ENCODE results near the gene NT5DC2.

Gene NT5DC2

DNA sequence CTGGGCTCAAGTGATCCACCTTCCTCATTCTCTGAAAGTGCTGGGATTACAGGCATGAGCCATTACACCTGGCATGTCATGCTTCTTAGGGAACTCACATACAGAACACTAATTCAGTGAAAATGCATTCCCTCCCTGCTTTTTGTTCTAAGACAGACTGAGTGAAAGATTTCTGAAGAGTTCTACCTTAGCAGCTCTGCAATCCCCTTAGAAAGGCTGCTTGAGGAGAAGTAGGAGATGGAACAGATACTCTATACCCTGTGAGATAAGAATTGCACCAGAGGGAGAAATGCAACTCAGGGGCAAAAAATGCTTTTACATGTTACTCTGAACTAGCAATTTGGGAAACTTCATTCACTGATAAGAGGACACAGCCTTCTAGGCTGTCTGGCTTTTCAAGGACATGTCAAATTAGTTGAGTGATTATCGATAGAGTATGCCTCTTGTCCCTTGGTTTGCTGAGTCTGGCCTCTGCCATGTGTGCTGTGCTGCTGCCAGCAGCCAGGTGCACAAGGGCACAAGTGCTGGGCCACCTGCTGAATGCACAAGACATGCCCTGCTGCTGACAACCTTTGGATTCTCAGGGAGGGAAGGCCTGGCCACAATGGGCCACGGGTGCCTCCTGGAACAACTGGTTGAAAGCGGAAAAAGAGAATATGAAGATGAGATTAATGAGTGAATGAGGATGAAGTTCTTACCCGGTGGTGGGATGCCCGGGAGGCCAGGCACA lies 20.5 kb upstream of the NT5DC2 start:
- no peak for DNase-seq (ENCODE audit: insufficient read length)
- TF ChIP-seq TAF1 (IDR thresholded peaks at IDR 0.05; ENCODE audit: borderline replicate concordance, low read depth, low read length) (no peak), POLR2AphosphoS5 (IDR thresholded peaks at IDR 0.05; ENCODE audit: low read depth, low read length) (no peak), POLR2A (IDR thresholded peaks at IDR 0.05; ENCODE audit: low read depth, low read length) (no peak)
- no peak for FAIRE-seq

DNA sequence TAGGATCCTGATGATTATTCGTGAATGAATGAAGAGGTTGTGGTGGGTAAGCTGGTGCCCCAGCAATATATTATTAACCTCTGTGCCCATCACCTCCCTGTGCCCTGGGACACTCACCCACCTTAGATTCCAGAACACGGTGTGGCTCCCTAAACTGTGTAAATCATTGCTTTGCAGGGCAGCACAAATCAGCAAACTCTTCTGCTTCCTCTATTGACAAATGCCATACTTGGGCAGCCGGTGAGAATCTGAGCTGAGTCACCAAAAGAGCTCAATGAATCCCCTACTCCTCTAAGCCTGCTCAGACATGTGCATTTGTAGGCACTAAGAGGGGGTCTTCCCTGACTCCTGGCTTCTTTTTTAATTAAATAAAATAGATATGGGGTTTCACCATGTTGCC lies 18.4 kb upstream of the NT5DC2 start:
- TF ChIP-seq POLR2A (IDR thresholded peaks at IDR 0.05; ENCODE audit: low read depth, low read length): no peak
- TF ChIP-seq TAF1 (IDR thresholded peaks at IDR 0.05; ENCODE audit: borderline replicate concordance, low read depth, low read length): no peak
- no peak for TF ChIP-seq POLR2AphosphoS5 (IDR thresholded peaks at IDR 0.05; ENCODE audit: low read depth, low read length)
- FAIRE-seq: no peak
- DNase-seq (ENCODE audit: insufficient read length): no peak

DNA sequence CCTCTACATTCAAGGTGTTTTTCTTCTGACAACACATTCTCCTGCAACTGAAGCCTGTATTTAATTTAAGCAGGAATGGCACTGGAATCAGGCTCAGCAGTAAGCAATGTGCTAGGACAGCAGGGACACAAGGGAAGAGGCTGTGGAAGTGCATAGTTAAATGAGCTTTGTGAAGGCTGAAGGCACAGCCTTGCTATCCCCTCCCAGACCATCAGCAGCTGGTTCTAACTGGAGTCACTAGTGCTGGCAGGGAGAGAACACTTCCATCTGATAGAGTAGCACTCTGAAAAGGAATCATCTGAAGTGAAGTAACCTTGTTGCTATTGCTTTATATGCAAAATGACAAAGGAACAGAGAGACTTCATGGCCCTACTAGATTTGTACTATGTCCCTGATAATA lies 17.5 kb upstream of the NT5DC2 start:
- no peak for TF ChIP-seq POLR2AphosphoS5 (IDR thresholded peaks at IDR 0.05; ENCODE audit: low read depth, low read length)
- no peak for TF ChIP-seq POLR2A (IDR thresholded peaks at IDR 0.05; ENCODE audit: low read depth, low read length)
- no peak for TF ChIP-seq TAF1 (IDR thresholded peaks at IDR 0.05; ENCODE audit: borderline replicate concordance, low read depth, low read length)
- FAIRE-seq: no peak
- DNase-seq (ENCODE audit: insufficient read length): no peak

DNA sequence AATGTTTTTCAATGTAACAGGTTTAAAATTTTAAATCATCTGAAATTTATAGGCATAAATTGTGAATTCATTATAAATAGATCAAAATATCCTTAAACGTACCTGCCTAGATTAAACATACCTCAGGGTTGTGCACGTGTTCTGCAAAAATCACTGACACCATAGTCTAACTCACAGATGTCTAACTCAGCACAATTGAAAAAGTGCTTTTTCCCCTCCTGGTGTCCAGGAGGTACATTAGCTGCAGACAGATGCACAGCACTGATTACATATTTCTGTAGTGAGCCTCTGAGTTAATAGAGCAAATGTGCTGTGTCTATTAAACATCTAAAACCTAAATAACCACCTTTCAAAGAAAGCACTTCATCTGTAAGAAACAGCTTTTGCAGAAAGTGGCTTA lies 13.5 kb upstream of the NT5DC2 start:
- TF ChIP-seq POLR2A (IDR thresholded peaks at IDR 0.05; ENCODE audit: low read depth, low read length): no peak
- no peak for TF ChIP-seq POLR2AphosphoS5 (IDR thresholded peaks at IDR 0.05; ENCODE audit: low read depth, low read length)
- no peak for TF ChIP-seq TAF1 (IDR thresholded peaks at IDR 0.05; ENCODE audit: borderline replicate concordance, low read depth, low read length)
- FAIRE-seq (no peak), DNase-seq (ENCODE audit: insufficient read length) (no peak)

DNA sequence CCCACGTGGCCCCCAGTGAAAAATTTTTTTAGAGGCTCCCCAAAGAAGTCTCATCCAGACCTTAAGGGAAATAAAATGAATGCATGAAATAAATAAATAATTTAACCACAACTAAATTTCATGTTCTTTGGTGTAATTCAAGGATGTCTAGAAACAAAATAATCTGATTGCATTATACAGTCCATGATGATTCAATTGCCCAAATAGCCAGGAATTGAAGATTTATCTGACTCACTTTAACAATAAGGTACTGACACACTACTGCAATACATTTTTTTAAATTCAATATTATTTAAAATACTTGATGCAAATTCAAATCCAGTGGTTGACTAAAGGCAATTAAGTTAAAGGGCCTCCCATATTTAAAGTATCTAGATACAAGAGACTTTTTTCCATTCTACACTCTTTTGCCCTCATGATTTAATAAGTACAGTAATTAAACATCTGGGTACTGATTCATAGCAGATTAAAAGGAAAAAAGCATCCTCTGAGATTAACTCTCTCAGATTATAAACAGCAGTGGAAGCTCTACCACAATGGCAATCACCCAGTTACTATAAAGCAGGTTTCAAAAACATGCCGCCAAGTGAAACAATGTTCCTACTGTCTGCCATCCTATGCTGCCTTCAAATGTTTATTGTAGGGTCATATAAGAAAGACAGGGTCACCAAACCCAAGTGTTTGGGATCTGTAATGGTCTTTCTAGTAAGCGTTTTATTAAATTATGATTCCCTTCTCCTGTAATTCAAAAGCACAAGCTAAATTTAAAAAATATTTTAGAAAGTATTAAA lies 12.6 kb upstream of the NT5DC2 start:
- no peak for FAIRE-seq
- no peak for DNase-seq (ENCODE audit: insufficient read length)
- no peak for TF ChIP-seq POLR2AphosphoS5 (IDR thresholded peaks at IDR 0.05; ENCODE audit: low read depth, low read length)
- no peak for TF ChIP-seq TAF1 (IDR thresholded peaks at IDR 0.05; ENCODE audit: borderline replicate concordance, low read depth, low read length)
- no peak for TF ChIP-seq POLR2A (IDR thresholded peaks at IDR 0.05; ENCODE audit: low read depth, low read length)

DNA sequence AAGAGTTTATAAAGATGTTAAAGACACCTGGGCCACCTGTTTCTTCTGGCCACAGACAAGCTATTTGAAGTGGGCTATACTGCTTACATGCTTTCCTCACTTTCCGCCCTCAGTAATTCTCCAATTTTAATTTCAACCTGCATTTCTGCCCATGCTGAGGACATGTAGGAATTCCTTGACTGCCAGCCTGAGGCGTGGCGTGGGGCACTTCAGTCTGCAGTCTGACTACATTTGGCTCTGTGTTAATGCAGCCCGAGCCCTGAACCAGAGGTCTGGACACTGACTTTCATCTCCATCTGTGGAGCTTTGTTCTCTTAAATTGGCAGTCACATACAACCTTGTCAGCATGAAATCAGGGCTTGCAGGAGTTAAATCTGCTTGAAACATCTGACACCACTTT lies 11.3 kb upstream of the NT5DC2 start:
- no peak for DNase-seq (ENCODE audit: insufficient read length)
- TF ChIP-seq POLR2A (IDR thresholded peaks at IDR 0.05; ENCODE audit: low read depth, low read length) (no peak), POLR2AphosphoS5 (IDR thresholded peaks at IDR 0.05; ENCODE audit: low read depth, low read length) (no peak), TAF1 (IDR thresholded peaks at IDR 0.05; ENCODE audit: borderline replicate concordance, low read depth, low read length) (no peak)
- FAIRE-seq: no peak

DNA sequence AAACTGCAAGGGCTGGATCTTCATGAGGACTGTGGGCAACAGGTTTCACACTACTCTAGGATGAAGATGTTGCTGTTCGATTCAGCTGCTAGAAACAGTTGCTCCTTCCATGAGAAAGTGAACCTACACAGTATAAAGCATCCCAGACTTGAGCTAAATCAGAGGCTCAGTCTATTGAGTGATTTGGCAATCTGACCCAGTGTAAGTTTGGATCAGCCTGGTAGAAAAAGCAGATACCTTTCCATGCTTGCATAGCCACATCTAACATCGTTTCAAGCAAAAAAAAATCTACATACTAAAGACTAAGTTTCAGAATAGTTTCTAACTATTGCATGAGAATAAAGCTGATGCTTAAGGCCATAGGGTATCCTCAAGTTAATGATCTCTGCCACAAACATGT lies 7.4 kb upstream of the NT5DC2 start:
- DNase-seq (ENCODE audit: insufficient read length): no peak
- FAIRE-seq: no peak

DNA sequence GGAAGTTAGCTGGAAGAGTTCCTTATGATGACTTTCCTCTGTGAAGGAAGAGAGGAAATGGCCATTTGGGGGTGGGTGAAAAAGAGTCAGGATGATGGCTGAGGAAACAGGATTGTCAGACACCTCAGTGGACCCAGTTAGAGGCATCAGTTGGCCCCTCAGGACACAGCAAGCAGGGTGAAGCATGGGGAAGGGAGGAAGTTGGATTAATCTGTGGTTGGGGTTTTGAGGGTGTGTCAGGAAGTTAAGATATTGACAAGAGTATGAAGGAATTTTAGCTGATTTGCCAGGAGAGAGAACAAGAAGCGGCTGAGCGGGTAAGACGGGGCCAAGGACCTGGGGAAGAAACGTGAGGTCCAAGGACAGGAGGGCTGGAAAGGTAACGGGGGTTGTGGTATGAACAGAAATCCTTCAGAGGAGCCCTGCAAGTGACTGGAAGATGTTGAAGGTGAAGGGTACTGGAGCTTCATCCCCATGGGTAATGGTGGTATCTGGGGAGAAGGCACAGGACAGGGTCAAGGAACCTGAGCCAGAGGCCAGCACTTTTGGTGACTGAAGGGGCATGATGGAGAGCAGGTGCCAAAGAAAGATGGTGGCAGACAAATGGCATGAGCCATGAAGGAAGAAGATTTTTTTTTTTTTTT lies 5.5 kb upstream of the NT5DC2 start:
- DNase-seq (ENCODE audit: insufficient read length): no peak
- no peak for FAIRE-seq
- TF ChIP-seq POLR2AphosphoS5 (IDR thresholded peaks at IDR 0.05; ENCODE audit: low read depth, low read length) (no peak), POLR2A (IDR thresholded peaks at IDR 0.05; ENCODE audit: low read depth, low read length) (no peak), TAF1 (IDR thresholded peaks at IDR 0.05; ENCODE audit: borderline replicate concordance, low read depth, low read length) (no peak)

More for the DNA sequence above, 7.4 kb upstream of the NT5DC2 start:
- TF ChIP-seq POLR2A (IDR thresholded peaks at IDR 0.05; ENCODE audit: low read depth, low read length): no peak
- TF ChIP-seq TAF1 (IDR thresholded peaks at IDR 0.05; ENCODE audit: borderline replicate concordance, low read depth, low read length): no peak
- no peak for TF ChIP-seq POLR2AphosphoS5 (IDR thresholded peaks at IDR 0.05; ENCODE audit: low read depth, low read length)

DNA sequence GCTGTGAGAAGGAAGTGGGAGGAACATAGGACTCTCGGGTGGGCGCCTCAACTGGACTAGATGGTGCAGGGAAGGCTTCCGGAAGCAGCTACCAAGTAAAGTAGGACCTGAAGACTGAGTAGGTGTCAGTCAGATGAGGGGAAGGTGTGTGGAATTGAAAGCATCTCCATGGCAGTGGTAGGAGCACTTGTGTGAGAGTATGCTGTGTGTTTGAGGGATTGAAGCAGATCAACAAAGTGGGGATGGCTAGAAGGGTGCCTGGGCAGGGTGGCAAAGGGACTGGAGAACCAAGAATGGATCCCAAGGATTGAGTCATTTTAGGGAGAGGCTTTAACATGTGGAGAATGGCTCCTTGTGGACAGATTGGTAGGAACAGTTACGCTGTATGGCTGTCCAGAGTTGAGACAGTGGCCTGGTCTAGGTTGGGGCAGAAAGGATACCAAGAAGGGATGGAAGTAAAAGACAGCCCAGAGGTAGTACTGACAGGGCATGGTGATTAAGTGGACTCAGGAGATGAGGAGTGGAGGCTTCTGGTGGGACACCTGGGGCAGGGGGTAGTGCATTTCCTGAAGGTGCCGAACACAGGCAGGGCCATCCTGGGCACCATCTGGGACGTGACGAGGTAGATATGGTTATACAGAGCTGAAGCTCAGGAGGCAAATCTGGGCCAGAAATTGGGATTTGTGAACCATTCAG lies 4.2 kb upstream of the NT5DC2 start:
- FAIRE-seq: no peak
- DNase-seq (ENCODE audit: insufficient read length): no peak
- TF ChIP-seq POLR2A (IDR thresholded peaks at IDR 0.05; ENCODE audit: low read depth, low read length): peak; percentile 15; the same call in 1 of the 2 replicates
- TF ChIP-seq TAF1 (IDR thresholded peaks at IDR 0.05; ENCODE audit: borderline replicate concordance, low read depth, low read length): no peak
- TF ChIP-seq POLR2AphosphoS5 (IDR thresholded peaks at IDR 0.05; ENCODE audit: low read depth, low read length): peak; percentile 53; the same call in 1 of the 2 replicates

DNA sequence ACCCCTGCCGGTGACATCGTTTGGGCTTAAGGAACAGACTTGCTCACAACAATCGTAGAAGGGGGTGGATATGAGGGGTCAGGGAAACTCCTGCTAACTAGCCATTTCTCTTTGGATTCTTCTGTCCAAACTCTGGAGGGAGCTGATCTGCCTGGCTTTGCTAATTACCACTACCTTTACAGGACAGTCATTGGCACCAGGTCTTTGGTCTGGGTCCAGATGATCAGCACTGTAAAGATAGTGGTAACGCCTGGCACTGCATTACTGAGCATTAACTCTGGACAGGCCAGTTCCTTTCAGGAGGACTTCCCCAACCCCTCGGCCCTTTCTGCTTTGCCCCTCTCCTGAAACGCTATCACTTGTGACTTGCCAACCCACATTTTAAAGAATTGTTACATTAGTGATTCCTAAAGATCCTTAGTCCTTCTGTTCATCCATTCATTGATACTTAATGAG lies 3.5 kb upstream of the NT5DC2 start:
- no peak for FAIRE-seq
- no peak for TF ChIP-seq TAF1 (IDR thresholded peaks at IDR 0.05; ENCODE audit: borderline replicate concordance, low read depth, low read length)
- no peak for TF ChIP-seq POLR2A (IDR thresholded peaks at IDR 0.05; ENCODE audit: low read depth, low read length)
- no peak for DNase-seq (ENCODE audit: insufficient read length)
